HepG2 (cell line): ENCODE data around the gene RRP12. TPM values are rescaled to one million over a fixed set of nuclear protein-coding genes. Genes with fewer than 3 reads are reported as not detected.

Experiments
- CCAR2 ChIP-seq: fragments of 200-400 bp; formaldehyde crosslinking; optimal IDR thresholded peaks from 2 replicates; pipeline ENCODE3; 2018; ENCODE audit warnings: low read depth, mild to moderate bottlenecking, low read length, moderate library complexity
- E2F5 ChIP-seq: sonication (generic); formaldehyde crosslinking; conservative IDR thresholded peaks from 2 replicates; pipeline ENCODE4 v1.4.0; 2020; ENCODE audit warnings: missing genetic modification reagents
- HHEX ChIP-seq: IDR thresholded peaks from 2 replicates; pipeline ENCODE4 v1.6.1; 2016; ENCODE audit warnings: control low read depth
- JARID2 ChIP-seq: sonication (generic); formaldehyde crosslinking; IDR thresholded peaks from 2 replicates; pipeline ENCODE4 v1.8.1; 2023; ENCODE audit warnings: missing genetic modification reagents, inconsistent platforms; ENCODE audit not compliant: insufficient replicate concordance
- LBX2 ChIP-seq: sonication (generic); formaldehyde crosslinking; IDR thresholded peaks from 2 replicates; pipeline ENCODE4 v1.5.0; 2020; ENCODE audit warnings: missing genetic modification reagents, mild to moderate bottlenecking, borderline replicate concordance
- MAFK ChIP-seq, 2 experiments: IDR thresholded peaks in 1 of 2; conservative IDR thresholded peaks in 1 of 2; 2 replicates each; pipeline ENCODE4 v1.6.1; 2011; ENCODE audit warnings: improper control_type of control experiment in 2 of 2, low read length in 2 of 2
- REPIN1 ChIP-seq: sonication (generic); formaldehyde crosslinking; IDR thresholded peaks from 2 replicates; pipeline ENCODE4 v1.8.0; 2022; ENCODE audit warnings: missing genetic modification reagents, low read depth, mild to moderate bottlenecking, borderline replicate concordance
- REXO4 ChIP-seq: sonication (generic); formaldehyde crosslinking; IDR thresholded peaks from 2 replicates; pipeline ENCODE4 v1.8.0; 2022; ENCODE audit warnings: missing genetic modification reagents, mild to moderate bottlenecking, borderline replicate concordance
- SNAPC4 ChIP-seq: sonication (generic); formaldehyde crosslinking; IDR thresholded peaks from 2 replicates; pipeline ENCODE4 v1.4.0; 2020; ENCODE audit warnings: mild to moderate bottlenecking, missing genetic modification reagents
- U2AF1 ChIP-seq: fragments of 200-400 bp; formaldehyde crosslinking; optimal IDR thresholded peaks from 2 replicates; pipeline ENCODE3; 2017; ENCODE audit warnings: mild to moderate bottlenecking, low read depth, low read length
- ZNF281 ChIP-seq: sonication (generic); formaldehyde crosslinking; IDR thresholded peaks from 2 replicates; pipeline ENCODE4 v1.4.0; 2020; ENCODE audit warnings: missing genetic modification reagents, borderline replicate concordance
- ZNF317 ChIP-seq: sonication (generic); formaldehyde crosslinking; IDR thresholded peaks from 2 replicates; pipeline ENCODE4 v1.5.0; 2020; ENCODE audit warnings: mild to moderate bottlenecking, missing genetic modification reagents
- ZNF572 ChIP-seq: sonication (generic); formaldehyde crosslinking; IDR thresholded peaks from 2 replicates; pipeline ENCODE4 v1.5.1; 2020; ENCODE audit warnings: mild to moderate bottlenecking, missing genetic modification reagents
- ZNF614 ChIP-seq: IDR thresholded peaks from 2 replicates; pipeline ENCODE4 v1.6.1; 2018; ENCODE audit warnings: missing biosample characterization, missing genetic modification reagents, inconsistent platforms, borderline replicate concordance
- ZNF616 ChIP-seq: sonication (generic); formaldehyde crosslinking; IDR thresholded peaks from 2 replicates; pipeline ENCODE4 v1.5.0; 2020; ENCODE audit warnings: low read depth, mild to moderate bottlenecking, missing genetic modification reagents
- polyA plus RNA-seq, 8 experiments: library from polyadenylated mRNA; depleted of rRNA in 3 of 8; stranded (reverse) in 7 of 8; unstranded in 1 of 8; fragments of >200 nt; fragmentation: Illumina TruSeq in 4 of 8; extraction: Trizol in 4 of 8; gene quantifications; 2 replicates each; pipeline versions ENCODE4 v1.2.1 to v1.2.3, GENCODE V29; 2011 to 2016; ENCODE audit warnings: low read depth in 4 of 8, missing spikeins in 1 of 8, mixed read lengths in 1 of 8; ENCODE audit not compliant: insufficient read depth in 1 of 8
- total RNA-seq, 5 experiments: library from RNA; depleted of rRNA; stranded (reverse); fragments of >200 nt; fragmentation: Illumina TruSeq; extraction: Trizol; gene quantifications; 2 replicates each; pipeline ENCODE4 v1.2.3, GENCODE V29; 2016; ENCODE audit warnings: low read depth in 1 of 5
- TF ChIP-seq, protein P1 (sequence below): sonication (generic); formaldehyde crosslinking; IDR thresholded peaks from 2 replicates; pipeline ENCODE4 v1.5.0; 2020; ENCODE audit warnings: mild to moderate bottlenecking, missing genetic modification reagents

RRP12 gene
- total and polyA plus RNA-seq, 2 of the 13 experiments (the other 11 are each of a cell fraction or from before 2014, with no cell fraction given): 13.2 to 39.4 TPM

DNA sequence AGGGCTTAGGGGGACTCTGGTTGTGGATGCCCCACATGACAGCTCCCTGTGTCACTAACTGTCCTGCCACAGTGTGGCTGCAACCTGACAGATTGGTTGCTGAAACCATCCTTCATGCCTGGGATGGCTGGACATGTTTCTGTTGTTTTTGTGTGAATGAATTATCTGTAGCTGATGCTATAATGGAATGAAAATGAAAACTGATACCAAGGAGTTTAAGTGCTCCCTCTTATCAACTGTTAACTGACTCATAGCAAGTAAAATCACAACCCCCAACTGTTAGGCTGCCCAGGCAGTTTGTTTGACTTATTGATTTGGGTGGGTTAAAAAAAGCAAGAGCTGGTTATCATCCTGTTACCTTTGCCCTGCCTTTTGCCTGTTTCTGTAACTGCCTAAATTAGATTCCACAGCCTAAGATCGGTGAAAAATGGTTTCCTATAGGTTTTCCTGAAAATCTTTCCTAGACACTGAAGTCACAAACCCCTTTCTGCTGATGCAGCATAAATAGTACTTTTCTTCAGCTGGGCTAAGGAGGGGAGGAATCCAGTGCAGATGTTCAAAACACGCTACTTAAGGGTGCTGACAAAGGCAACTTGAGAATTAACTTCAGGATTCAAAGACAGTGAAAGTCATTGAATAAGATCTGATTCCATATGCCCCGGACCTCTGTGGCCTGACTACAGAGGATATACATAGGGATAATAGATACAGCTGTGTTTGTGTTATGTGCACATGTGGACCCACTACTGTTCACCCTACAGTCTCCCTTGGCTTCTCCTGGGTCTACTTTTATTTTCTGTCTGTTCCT, 72.3 kb downstream of the RRP12 start (continued):
- TF ChIP-seq SNAPC4 (CRISPR knock-in tag): no peak
- TF ChIP-seq ZNF572: no peak
- peak; percentile 48; the same call in 1 of the 2 replicates for TF ChIP-seq REPIN1 (CRISPR knock-in tag)
- no peak for TF ChIP-seq U2AF1
- peak; percentile 100 for TF ChIP-seq MAFK (conservative IDR thresholded peaks at IDR 0.05 in 1 of 2, IDR thresholded peaks at IDR 0.05 in 1 of 2; ENCODE audit: low read length in 2 of 2)
- no peak for TF ChIP-seq E2F5 (CRISPR knock-in tag)
- TF ChIP-seq REXO4 (CRISPR knock-in tag): no peak
- TF ChIP-seq ZNF281 (CRISPR knock-in tag): peak; percentile 88; the same call in 1 of the 2 replicates
- no peak for TF ChIP-seq ZNF616 (CRISPR knock-in tag)
- no peak for TF ChIP-seq JARID2
- TF ChIP-seq HHEX (CRISPR knock-in tag): peak; percentile 55; the same call in 1 of the 2 replicates
- no peak for TF ChIP-seq LBX2 (CRISPR knock-in tag)
- TF ChIP-seq CCAR2: no peak
- TF ChIP-seq ZNF614 (CRISPR knock-in tag): no peak
- TF ChIP-seq, protein P1, sequence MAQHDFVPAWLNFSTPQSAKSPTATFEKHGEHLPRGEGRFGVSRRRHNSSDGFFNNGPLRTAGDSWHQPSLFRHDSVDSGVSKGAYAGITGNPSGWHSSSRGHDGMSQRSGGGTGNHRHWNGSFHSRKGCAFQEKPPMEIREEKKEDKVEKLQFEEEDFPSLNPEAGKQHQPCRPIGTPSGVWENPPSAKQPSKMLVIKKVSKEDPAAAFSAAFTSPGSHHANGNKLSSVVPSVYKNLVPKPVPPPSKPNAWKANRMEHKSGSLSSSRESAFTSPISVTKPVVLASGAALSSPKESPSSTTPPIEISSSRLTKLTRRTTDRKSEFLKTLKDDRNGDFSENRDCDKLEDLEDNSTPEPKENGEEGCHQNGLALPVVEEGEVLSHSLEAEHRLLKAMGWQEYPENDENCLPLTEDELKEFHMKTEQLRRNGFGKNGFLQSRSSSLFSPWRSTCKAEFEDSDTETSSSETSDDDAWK (CRISPR knock-in tag): no peak
- 0 out of 2 replicates have a peak, but pooled peaks have one; percentile 44 for TF ChIP-seq ZNF317 (CRISPR knock-in tag)
